ENCODE measurements around the gene ARID4B. TPM values are rescaled to one million over a fixed set of nuclear protein-coding genes. Genes with fewer than 3 reads are reported as not detected.

Gene ARID4B
- total and polyA plus RNA-seq, 2 of the 13 experiments (the other 11 are each of a cell fraction or from before 2014, with no cell fraction given), result 9.7 to 24.6 TPM

DNA sequence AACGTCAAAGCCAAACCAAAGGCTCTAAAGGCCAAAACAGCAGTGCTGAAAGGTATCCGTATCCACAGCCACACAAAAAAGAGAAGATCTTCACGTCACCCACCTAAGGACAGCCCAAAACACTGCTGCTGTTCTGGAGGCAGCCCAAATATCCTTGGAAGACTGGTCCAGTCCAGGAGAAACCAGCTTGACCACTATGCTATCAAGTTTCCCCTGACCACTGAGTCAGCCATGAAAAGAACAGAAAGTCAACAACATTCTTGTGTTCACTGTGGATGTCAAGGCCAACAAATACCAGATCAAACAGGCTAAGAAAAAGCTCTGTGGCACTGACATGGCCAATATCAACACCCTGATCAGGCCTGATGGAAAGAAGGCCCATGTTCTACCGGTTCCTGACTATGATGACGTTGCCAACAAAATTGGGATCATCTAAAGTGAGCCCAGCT lies 32.1 kb downstream of the ARID4B start (continued):
- TF ChIP-seq HMG20B (CRISPR knock-in tag; conservative IDR thresholded peaks at IDR 0.05) (no peak), ZNF781 (CRISPR knock-in tag; IDR thresholded peaks at IDR 0.05; ENCODE audit: borderline replicate concordance, not compliant biosample characterization) (no peak), MAZ (IDR thresholded peaks at IDR 0.05; ENCODE audit: borderline replicate concordance, low read depth, low read length) (no peak), MAZ (CRISPR knock-in tag; IDR thresholded peaks at IDR 0.05; ENCODE audit: low read depth) (no peak), ZNF337 (CRISPR knock-in tag; IDR thresholded peaks at IDR 0.05; ENCODE audit: borderline replicate concordance, low read depth) (no peak), RFXAP (CRISPR knock-in tag; IDR thresholded peaks at IDR 0.05; ENCODE audit: borderline replicate concordance) (0 out of 2 replicates have a peak, but pooled peaks have one; percentile 45), ZNF354B (CRISPR knock-in tag; IDR thresholded peaks at IDR 0.05) (no peak), CAMTA2 (CRISPR knock-in tag; IDR thresholded peaks at IDR 0.05; ENCODE audit: borderline replicate concordance) (no peak), ZNF557 (CRISPR knock-in tag; IDR thresholded peaks at IDR 0.05) (no peak), SMARCE1 (IDR thresholded peaks at IDR 0.05; ENCODE audit: borderline replicate concordance) (0 out of 2 replicates have a peak, but pooled peaks have one; percentile 63), ATF6 (CRISPR knock-in tag; conservative IDR thresholded peaks at IDR 0.05) (no peak), ZNF567 (CRISPR knock-in tag; IDR thresholded peaks at IDR 0.05; ENCODE audit: borderline replicate concordance) (no peak), IRF9 (CRISPR knock-in tag; IDR thresholded peaks at IDR 0.05; ENCODE audit: borderline replicate concordance) (no peak), SP5 (CRISPR knock-in tag; IDR thresholded peaks at IDR 0.05; ENCODE audit: borderline replicate concordance, low read depth) (no peak), CREM (IDR thresholded peaks at IDR 0.05) (peak; percentile 71), CREM (CRISPR knock-in tag; IDR thresholded peaks at IDR 0.05) (no peak), ZNF101 (CRISPR knock-in tag; IDR thresholded peaks at IDR 0.05; ENCODE audit: borderline replicate concordance, low read depth) (no peak), JUND (CRISPR knock-in tag; IDR thresholded peaks at IDR 0.05) (peak; percentile 83), FOXP1 (IDR thresholded peaks at IDR 0.05) (0 out of 2 replicates have a peak, but pooled peaks have one; percentile 63), FOXP1 (CRISPR knock-in tag; IDR thresholded peaks at IDR 0.05) (peak; percentile 82), ZNF274 (CRISPR knock-in tag; IDR thresholded peaks at IDR 0.05) (no peak), ZNF292 (CRISPR knock-in tag; IDR thresholded peaks at IDR 0.05; ENCODE audit: borderline replicate concordance, low read depth) (peak; percentile 57; the same call in 1 of the 2 replicates), LCORL (IDR thresholded peaks at IDR 0.05) (0 out of 2 replicates have a peak, but pooled peaks have one; percentile 8), LCORL (CRISPR knock-in tag; IDR thresholded peaks at IDR 0.05) (peak; percentile 93)
- TF ChIP-seq, protein P1, sequence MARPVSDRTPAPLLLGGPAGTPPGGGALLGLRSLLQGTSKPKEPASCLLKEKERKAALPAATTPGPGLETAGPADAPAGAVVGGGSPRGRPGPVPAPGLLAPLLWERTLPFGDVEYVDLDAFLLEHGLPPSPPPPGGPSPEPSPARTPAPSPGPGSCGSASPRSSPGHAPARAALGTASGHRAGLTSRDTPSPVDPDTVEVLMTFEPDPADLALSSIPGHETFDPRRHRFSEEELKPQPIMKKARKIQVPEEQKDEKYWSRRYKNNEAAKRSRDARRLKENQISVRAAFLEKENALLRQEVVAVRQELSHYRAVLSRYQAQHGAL (CRISPR knock-in tag; IDR thresholded peaks at IDR 0.05; ENCODE audit: not compliant biosample characterization), result peak; percentile 84
- TF ChIP-seq, protein P2, sequence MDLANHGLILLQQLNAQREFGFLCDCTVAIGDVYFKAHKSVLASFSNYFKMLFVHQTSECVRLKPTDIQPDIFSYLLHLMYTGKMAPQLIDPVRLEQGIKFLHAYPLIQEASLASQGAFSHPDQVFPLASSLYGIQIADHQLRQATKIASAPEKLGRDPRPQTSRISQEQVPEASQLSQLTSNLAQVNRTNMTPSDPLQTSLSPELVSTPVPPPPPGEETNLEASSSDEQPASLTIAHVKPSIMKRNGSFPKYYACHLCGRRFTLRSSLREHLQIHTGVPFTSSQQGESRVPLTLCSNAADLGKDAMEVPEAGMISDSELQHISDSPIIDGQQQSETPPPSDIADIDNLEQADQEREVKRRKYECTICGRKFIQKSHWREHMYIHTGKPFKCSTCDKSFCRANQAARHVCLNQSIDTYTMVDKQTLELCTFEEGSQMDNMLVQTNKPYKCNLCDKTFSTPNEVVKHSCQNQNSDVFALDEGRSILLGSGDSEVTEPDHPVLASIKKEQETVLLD (CRISPR knock-in tag; IDR thresholded peaks at IDR 0.05; ENCODE audit: low read depth), result no peak
- TF ChIP-seq, protein P3, sequence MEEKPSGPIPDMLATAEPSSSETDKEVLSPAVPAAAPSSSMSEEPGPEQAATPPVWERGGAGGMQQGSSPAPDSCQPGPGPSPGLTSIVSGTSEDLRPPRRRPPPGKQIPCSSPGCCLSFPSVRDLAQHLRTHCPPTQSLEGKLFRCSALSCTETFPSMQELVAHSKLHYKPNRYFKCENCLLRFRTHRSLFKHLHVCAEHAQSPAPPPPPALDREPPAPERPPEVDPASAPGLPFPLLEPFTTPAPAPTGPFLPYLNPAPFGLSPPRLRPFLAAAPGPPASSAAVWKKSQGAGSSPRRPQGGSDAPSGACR (CRISPR knock-in tag; IDR thresholded peaks at IDR 0.05), result peak; percentile 58; the same call in 1 of the 2 replicates

Measured in HepG2 (cell line).